ENCODE results near the gene PLCB1.

The PLCB1 gene

GRCh38 chr20:8876366-8876765 is 744.3 kb downstream of the PLCB1 start:
- H3K4me1 Mint-ChIP-seq (ENCODE audit: low read depth) = no peaks in the 10 kb centered on the region
- H3K27ac Mint-ChIP-seq = no peak overlapping the region
- H3K27me3 Mint-ChIP-seq (ENCODE audit: low read depth) = no peaks in the 10 kb centered on the region

DNA sequence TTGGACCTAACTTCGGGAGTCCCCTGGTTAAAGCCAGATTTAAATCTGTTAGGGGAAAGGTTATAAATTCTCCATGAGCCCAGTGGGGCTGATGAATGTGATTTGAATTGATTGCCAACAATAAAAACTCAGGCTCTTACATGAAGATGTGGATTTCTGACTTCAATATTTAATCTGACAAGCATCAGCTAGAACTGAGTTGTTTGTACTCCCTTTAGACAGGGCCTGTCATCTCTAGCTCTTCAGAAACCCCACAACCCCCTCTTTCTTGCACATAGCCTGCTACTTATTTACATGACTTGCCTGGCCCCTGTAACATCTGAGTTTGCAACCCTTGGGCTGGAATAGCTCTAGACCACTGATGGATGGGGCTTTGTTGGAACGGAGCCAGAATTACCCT is 745.2 kb downstream of the PLCB1 start:
- Mint-ChIP-seq H3K9me3 (no peaks in the 10 kb centered on the region), H3K27ac (no peak overlapping the region), H3K4me1 (ENCODE audit: low read depth) (no peaks in the 10 kb centered on the region), H3K27me3 (ENCODE audit: low read depth) (no peaks in the 10 kb centered on the region), H3K4me3 (no peak overlapping the region), H3K36me3 (ENCODE audit: low read depth) (no peaks in the 10 kb centered on the region)

More at GRCh38 chr20:8876366-8876765, 744.3 kb downstream of the PLCB1 start:
- H3K4me3 Mint-ChIP-seq = no peak overlapping the region
- H3K9me3 Mint-ChIP-seq = no peaks in the 10 kb centered on the region
- no peaks in the 10 kb centered on the region for H3K36me3 Mint-ChIP-seq (ENCODE audit: low read depth)

- Mint-ChIP-seq H3K27me3 (ENCODE audit: low read depth) (no peaks in the 10 kb centered on the region), H3K9me3 (no peaks in the 10 kb centered on the region), H3K27ac (no peak overlapping the region), H3K36me3 (ENCODE audit: low read depth) (no peaks in the 10 kb centered on the region), H3K4me1 (ENCODE audit: low read depth) (no peaks in the 10 kb centered on the region), H3K4me3 (no peak overlapping the region)
Observed at GRCh38 chr20:8879669-8880068, 747.6 kb downstream of the PLCB1 start.

DNA sequence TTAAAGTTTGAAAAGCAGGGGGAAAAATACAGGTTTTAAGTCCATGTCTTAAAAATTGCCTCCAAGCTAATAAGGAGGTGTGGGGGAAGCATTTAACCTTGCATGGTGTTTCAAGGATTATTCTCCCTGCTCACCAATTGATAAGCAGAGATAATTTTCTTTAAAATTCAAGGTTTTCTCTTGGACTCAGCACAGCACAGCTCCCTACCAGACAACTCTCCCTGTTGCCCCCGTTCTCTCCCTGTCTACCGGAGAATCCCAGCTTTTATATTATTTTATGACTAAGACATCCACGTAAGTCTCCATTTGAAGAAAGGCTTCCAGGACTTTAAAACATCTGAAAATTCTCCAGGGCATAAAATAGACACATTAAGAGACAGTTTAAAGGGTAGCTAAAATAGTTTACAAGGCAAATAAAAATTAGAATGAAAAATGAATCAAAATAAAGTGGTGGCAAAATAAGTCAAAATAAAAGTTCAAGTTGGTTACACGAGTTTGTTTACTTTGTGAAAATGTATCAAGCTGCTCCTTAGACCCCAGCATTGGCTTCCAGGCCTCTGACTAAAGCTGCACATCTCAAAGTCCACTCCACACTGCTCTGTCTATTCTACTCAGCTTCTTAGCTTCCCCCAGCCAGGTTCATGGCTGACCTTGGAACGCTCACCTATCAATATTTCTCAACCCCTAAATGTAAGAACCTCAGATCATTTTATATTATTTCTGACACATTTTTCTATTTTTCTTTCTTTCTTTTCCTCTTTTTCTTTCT is 748.2 kb downstream of the PLCB1 start:
- Mint-ChIP-seq H3K4me3 (no peak overlapping the region), H3K27me3 (ENCODE audit: low read depth) (no peaks in the 10 kb centered on the region), H3K27ac (no peak overlapping the region), H3K9me3 (no peaks in the 10 kb centered on the region), H3K4me1 (ENCODE audit: low read depth) (no peaks in the 10 kb centered on the region), H3K36me3 (ENCODE audit: low read depth) (no peaks in the 10 kb centered on the region)

DNA sequence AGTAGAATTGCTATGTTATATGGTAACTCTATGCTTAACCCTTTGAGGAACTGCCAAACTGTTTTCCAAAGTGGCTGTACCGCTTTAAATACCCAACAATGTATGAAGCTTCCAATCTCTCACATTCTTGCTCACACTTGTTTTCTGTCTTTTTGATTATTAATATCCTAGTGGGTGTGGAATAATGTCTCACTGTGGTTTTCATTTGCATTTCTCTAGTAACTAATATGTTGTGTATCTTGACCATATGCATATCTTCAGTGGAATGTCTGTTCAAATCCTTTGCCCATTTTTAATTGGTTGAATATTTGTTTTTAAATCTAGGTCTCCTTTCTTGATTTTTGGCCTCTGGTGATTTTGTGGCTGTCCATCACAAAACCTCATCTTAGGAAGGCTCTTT is 759.0 kb downstream of the PLCB1 start:
- Mint-ChIP-seq H3K9me3 (peaks cover 30% of the 10 kb centered on the region), H3K27me3 (ENCODE audit: low read depth) (no peaks in the 10 kb centered on the region), H3K36me3 (ENCODE audit: low read depth) (no peaks in the 10 kb centered on the region), H3K27ac (no peak overlapping the region), H3K4me3 (no peak overlapping the region), H3K4me1 (ENCODE audit: low read depth) (no peaks in the 10 kb centered on the region)

GRCh38 chr20:8895472-8895871 is 763.4 kb downstream of the PLCB1 start:
- Mint-ChIP-seq H3K9me3 (peaks cover 33% of the 10 kb centered on the region), H3K27ac (no peak overlapping the region), H3K4me1 (ENCODE audit: low read depth) (no peaks in the 10 kb centered on the region), H3K27me3 (ENCODE audit: low read depth) (no peaks in the 10 kb centered on the region), H3K36me3 (ENCODE audit: low read depth) (no peaks in the 10 kb centered on the region), H3K4me3 (no peak overlapping the region)

DNA sequence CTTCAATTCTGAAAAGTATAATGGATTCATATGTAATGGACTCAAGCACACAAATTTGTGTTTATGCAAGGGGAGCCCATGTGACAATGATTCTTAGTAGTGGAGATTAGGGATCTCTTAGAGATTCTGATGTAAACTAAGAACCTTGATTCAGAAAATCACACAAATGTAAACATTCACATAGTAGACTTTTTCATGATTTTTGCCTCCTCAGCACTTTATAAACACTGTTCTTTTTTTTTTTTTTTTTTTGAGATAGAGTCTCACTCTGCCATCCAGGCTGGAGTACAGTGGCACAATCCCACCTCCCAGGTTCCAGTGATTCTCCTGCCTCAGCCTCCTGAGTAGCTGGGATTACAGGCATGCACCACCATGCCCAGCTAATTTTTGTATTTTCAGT is 766.8 kb downstream of the PLCB1 start:
- Mint-ChIP-seq H3K4me1 (ENCODE audit: low read depth) (no peaks in the 10 kb centered on the region), H3K4me3 (no peak overlapping the region), H3K9me3 (peaks cover 25% of the 10 kb centered on the region), H3K27me3 (ENCODE audit: low read depth) (no peaks in the 10 kb centered on the region), H3K27ac (no peak overlapping the region), H3K36me3 (ENCODE audit: low read depth) (no peaks in the 10 kb centered on the region)

DNA sequence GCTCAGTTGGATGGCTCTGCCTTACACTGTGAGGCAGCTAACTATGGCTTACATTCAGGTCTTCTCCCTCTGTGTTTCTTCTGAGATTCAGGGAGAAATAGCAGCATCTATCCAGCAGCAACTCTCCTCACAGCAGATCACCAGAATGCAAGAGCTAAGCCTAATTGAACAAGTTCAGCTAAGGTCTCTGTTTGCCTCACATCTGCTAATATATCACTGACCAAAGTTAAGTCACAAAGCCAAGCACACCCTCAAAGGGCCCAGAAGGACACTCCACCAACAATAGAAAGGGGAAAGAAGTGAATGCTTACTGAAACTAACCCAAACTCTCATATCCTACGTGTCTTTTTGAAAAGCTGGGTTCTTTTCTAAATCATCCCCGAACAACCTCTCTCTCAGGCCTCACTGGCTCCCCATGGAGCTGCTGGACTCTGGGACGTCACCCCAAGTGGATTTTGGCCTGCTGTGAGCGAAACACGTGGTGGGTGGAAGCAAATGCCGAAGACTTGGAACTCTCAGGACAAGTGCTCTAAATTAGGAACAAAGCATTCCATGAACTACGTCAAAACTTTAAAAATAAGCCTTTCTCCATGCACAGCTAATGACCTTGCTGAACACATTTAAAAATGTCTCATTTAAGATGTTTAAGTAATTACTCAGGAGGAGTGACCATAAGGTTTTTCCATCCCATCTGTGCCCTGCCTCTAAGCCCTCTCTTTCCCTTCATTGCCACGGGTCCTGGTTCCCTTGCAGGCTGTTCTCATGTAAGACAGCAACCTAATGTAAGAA is 769.4 kb downstream of the PLCB1 start:
- Mint-ChIP-seq H3K36me3 (ENCODE audit: low read depth) (no peaks in the 10 kb centered on the region), H3K4me3 (no peak overlapping the region), H3K27ac (no peak overlapping the region), H3K4me1 (ENCODE audit: low read depth) (no peaks in the 10 kb centered on the region), H3K9me3 (peaks cover 8% of the 10 kb centered on the region), H3K27me3 (ENCODE audit: low read depth) (no peaks in the 10 kb centered on the region)

DNA sequence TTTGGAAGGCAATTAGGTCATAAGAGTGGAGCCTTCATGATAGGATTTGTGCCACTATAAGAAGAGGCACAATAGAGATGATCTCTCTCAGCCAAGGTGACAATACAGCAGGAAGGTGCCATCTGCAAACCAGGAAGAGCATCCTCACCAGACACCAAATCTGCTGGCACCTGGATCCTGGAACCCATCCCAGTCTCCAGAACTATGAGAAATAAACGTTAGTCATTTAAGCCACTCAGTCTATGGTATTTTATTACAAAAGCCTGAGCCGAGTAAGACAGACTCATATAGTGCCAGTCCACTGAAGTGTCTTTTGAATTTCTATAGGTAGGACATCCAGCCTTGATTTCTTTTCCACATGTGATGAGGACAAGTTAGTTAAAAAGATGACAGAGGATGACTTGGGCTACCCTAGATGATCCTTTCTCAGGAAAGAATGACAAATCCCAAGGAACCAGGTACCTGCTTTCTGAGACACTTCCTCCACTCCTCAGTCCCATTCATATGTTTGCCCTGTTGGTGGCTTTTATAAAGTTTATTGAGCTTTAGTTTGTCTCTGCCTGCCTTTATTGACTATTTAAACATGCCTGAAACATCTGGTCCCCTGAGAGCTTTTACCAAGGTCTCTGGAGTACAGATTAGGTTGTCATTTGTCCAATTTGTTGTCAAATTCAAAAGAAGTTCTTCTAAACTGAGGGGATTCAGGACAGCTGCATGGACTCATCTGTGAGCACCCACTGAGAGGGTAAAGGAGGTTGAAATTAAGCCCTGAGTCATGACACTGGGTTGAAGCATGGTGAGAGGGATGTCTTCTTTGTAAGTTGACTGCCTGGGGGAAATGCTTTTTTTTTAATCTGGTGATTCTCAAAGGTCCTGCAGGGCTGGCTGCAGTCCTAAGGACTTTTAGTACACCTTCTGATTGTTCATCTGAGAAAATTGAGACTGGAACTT is 771.9 kb downstream of the PLCB1 start:
- Mint-ChIP-seq H3K27ac (no peak overlapping the region), H3K9me3 (peaks cover 5% of the 10 kb centered on the region), H3K36me3 (ENCODE audit: low read depth) (no peaks in the 10 kb centered on the region), H3K4me1 (ENCODE audit: low read depth) (no peaks in the 10 kb centered on the region), H3K27me3 (ENCODE audit: low read depth) (no peaks in the 10 kb centered on the region), H3K4me3 (no peak overlapping the region)

GRCh38 chr20:8909596-8909995 is 777.5 kb downstream of the PLCB1 start:
- Mint-ChIP-seq H3K27ac (no peak overlapping the region), H3K4me3 (no peak overlapping the region), H3K9me3 (no peaks in the 10 kb centered on the region), H3K27me3 (ENCODE audit: low read depth) (no peaks in the 10 kb centered on the region), H3K4me1 (ENCODE audit: low read depth) (no peaks in the 10 kb centered on the region), H3K36me3 (ENCODE audit: low read depth) (no peaks in the 10 kb centered on the region)

- H3K27ac Mint-ChIP-seq = no peak overlapping the region
- H3K27me3 Mint-ChIP-seq (ENCODE audit: low read depth) = no peaks in the 10 kb centered on the region
- H3K36me3 Mint-ChIP-seq (ENCODE audit: low read depth) = no peaks in the 10 kb centered on the region
- no peaks in the 10 kb centered on the region for H3K4me1 Mint-ChIP-seq (ENCODE audit: low read depth)
- H3K4me3 Mint-ChIP-seq = no peak overlapping the region
- no peaks in the 10 kb centered on the region for H3K9me3 Mint-ChIP-seq
Observed at GRCh38 chr20:8912096-8912495, 780.0 kb downstream of the PLCB1 start.

DNA sequence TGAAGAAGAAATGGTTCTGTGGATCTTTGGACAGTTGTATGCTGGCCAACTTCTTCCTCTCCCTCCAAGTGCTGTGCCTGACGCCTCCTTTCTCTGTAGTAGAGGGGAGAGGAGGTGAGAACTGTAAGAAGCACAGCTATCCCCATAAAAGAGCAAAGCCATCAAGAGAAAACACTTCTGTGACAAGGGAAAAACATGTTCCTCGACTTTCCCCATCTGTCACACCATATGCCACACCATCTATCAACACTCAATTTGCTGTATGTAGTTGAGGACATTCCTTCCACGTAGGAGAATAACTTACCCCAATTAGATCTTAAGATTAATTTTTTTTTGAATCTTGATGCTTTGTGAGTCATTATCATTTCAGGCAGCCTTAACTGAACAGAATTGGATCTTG is 780.7 kb downstream of the PLCB1 start:
- H3K36me3 Mint-ChIP-seq (ENCODE audit: low read depth) = no peaks in the 10 kb centered on the region
- no peaks in the 10 kb centered on the region for H3K9me3 Mint-ChIP-seq
- H3K4me1 Mint-ChIP-seq (ENCODE audit: low read depth) = no peaks in the 10 kb centered on the region
- no peaks in the 10 kb centered on the region for H3K27me3 Mint-ChIP-seq (ENCODE audit: low read depth)
- H3K4me3 Mint-ChIP-seq = no peak overlapping the region
- no peak overlapping the region for H3K27ac Mint-ChIP-seq

GRCh38 chr20:8913456-8913855 is 781.4 kb downstream of the PLCB1 start:
- no peaks in the 10 kb centered on the region for H3K9me3 Mint-ChIP-seq
- H3K4me3 Mint-ChIP-seq = no peak overlapping the region
- H3K27ac Mint-ChIP-seq = no peak overlapping the region
- H3K27me3 Mint-ChIP-seq (ENCODE audit: low read depth) = no peaks in the 10 kb centered on the region
- H3K4me1 Mint-ChIP-seq (ENCODE audit: low read depth) = no peaks in the 10 kb centered on the region
- no peaks in the 10 kb centered on the region for H3K36me3 Mint-ChIP-seq (ENCODE audit: low read depth)

- no peak overlapping the region for H3K4me3 Mint-ChIP-seq
- no peaks in the 10 kb centered on the region for H3K4me1 Mint-ChIP-seq (ENCODE audit: low read depth)
- no peak overlapping the region for H3K27ac Mint-ChIP-seq
- H3K9me3 Mint-ChIP-seq = no peaks in the 10 kb centered on the region
- H3K36me3 Mint-ChIP-seq (ENCODE audit: low read depth) = no peaks in the 10 kb centered on the region
- H3K27me3 Mint-ChIP-seq (ENCODE audit: low read depth) = no peaks in the 10 kb centered on the region
Observed at GRCh38 chr20:8914421-8914820, 782.4 kb downstream of the PLCB1 start.
